ENCODE results near the gene CPLX3. TPM values are rescaled to one million over a fixed set of nuclear protein-coding genes. Genes with fewer than 3 reads are reported as not detected.

CPLX3 gene
- total RNA-seq, 1 donor from 2014 or later, result 0.32 TPM

DNA sequence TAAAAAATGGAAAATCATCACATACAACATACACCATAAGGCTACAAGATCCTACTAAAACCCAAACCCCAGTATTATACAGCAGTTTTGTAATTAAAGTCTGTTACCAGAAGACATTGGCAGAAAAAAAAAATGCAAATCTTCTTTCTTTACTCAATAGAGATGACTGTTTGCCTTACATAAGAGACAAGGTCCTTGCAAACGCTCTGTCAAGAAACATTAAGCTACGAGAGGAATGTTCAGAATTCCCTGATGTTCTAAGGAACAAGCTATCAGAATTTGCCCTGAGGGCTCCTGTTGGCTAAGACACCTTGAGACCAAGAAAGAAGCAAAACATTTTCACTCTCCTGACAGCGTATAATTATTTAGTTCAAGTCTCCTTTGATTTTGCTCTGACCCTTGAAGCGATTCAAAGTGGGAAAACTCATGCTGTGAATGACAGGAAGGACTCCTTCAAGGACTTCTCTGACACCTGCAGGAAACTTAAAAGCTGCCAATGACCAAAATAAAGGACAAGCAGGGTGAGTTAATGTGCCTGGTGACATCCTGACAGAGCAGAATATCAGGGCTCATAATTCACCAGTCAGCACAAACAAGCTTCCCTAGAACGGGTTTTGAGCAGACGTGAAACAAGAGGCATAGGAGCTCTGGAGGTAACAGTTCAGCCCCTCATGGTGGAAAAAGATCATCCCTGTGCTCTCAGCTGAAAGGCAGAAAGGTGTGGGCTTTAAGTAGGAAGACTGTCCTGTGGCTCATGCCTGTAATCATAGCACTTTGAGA lies 44.2 kb downstream of the CPLX3 start:
- peaks cover 7% of the 10 kb centered on the region for H3K9me3 Mint-ChIP-seq (ENCODE audit: unreplicated experiment)
- H3K4me1 Mint-ChIP-seq (ENCODE audit: low read depth, unreplicated experiment), result peaks cover 11% of the 10 kb centered on the region
- peaks cover 8% of the 10 kb centered on the region for H3K36me3 Mint-ChIP-seq (ENCODE audit: unreplicated experiment)
- TF ChIP-seq CTCF (IDR thresholded peaks at IDR 0.05; ENCODE audit: partially characterized antibody, unreplicated experiment), result no peak
- no peak for DNase-seq
- no peak overlapping the region for H3K4me3 Mint-ChIP-seq (ENCODE audit: unreplicated experiment)
- no peak overlapping the region for H3K27ac Mint-ChIP-seq (ENCODE audit: unreplicated experiment)
- peaks cover 2% of the 10 kb centered on the region for H3K27me3 Mint-ChIP-seq (ENCODE audit: unreplicated experiment)

GRCh38 chr15:74872702-74873035 lies 46.2 kb downstream of the CPLX3 start:
- Mint-ChIP-seq H3K27me3 (ENCODE audit: unreplicated experiment) (peaks cover 7% of the 10 kb centered on the region), H3K4me1 (ENCODE audit: low read depth, unreplicated experiment) (peaks cover 9% of the 10 kb centered on the region), H3K36me3 (ENCODE audit: unreplicated experiment) (peaks cover 7% of the 10 kb centered on the region), H3K27ac (ENCODE audit: unreplicated experiment) (peak overlapping the region; percentile 76), H3K9me3 (ENCODE audit: unreplicated experiment) (peaks cover 4% of the 10 kb centered on the region), H3K4me3 (ENCODE audit: unreplicated experiment) (peak overlapping the region; percentile 99)
- TF ChIP-seq CTCF (IDR thresholded peaks at IDR 0.05; ENCODE audit: partially characterized antibody, unreplicated experiment), result no peak
- no peak for DNase-seq

- Mint-ChIP-seq H3K36me3 (ENCODE audit: unreplicated experiment) (peaks cover 2% of the 10 kb centered on the region), H3K27me3 (ENCODE audit: unreplicated experiment) (peaks cover 7% of the 10 kb centered on the region), H3K9me3 (ENCODE audit: unreplicated experiment) (peaks cover 4% of the 10 kb centered on the region), H3K27ac (ENCODE audit: unreplicated experiment) (peak within 1 kb of the TSS; percentile 76), H3K4me3 (ENCODE audit: unreplicated experiment) (peak within 1 kb of the TSS; percentile 99), H3K4me1 (ENCODE audit: low read depth, unreplicated experiment) (peaks cover 9% of the 10 kb centered on the region)
- DNase-seq, result peak; percentile 90
- TF ChIP-seq CTCF (IDR thresholded peaks at IDR 0.05; ENCODE audit: partially characterized antibody, unreplicated experiment), result no peak
These were observed 46.8 kb downstream of the CPLX3 start, which contains the start of gene SCAMP2 for GRCh38 chr15:74873036-74873755. TSS of gene SCAMP2 (minus strand) at chr15:74873365. CDS start at chr15:74873255, 110 bp downstream.

DNA sequence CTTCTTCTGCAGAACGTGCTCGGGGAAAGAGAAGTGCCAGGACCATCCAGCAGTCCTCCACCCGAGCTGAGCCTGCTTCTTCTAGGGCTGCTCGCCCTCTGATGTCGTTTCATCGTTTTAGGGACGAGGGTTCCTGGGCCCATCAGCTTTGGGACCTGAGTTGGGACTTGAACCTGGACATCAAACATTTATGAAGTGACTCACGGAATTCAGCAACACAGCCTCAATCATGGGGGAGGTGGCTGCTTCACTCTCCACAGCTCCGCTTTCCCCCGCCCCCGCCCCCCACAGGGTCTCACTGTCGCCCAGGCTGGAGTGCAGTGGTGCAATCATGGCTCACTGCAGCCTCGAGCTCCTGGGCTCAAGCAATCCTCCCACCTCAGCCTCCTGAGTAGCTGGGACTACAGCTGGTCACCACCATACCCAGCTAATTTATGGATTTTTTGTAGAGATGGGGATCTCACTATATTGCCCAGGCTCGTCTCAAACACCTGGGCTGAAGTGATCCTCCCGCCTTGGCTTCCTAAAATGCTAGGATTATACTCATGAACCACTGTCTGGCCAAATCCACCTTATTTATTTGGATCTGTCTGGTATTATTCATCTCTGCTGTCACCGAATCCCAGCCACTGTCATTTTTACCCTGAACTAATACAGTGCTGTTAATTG lies 47.5 kb downstream of the CPLX3 start:
- no peak for TF ChIP-seq CTCF (IDR thresholded peaks at IDR 0.05; ENCODE audit: partially characterized antibody, unreplicated experiment)
- peaks cover 4% of the 10 kb centered on the region for H3K9me3 Mint-ChIP-seq (ENCODE audit: unreplicated experiment)
- no peak for DNase-seq
- H3K4me1 Mint-ChIP-seq (ENCODE audit: low read depth, unreplicated experiment), result peaks cover 9% of the 10 kb centered on the region
- peak overlapping the region; percentile 87 for H3K4me3 Mint-ChIP-seq (ENCODE audit: unreplicated experiment)
- H3K36me3 Mint-ChIP-seq (ENCODE audit: unreplicated experiment), result no peaks in the 10 kb centered on the region
- peaks cover 7% of the 10 kb centered on the region for H3K27me3 Mint-ChIP-seq (ENCODE audit: unreplicated experiment)
- H3K27ac Mint-ChIP-seq (ENCODE audit: unreplicated experiment), result no peak overlapping the region
